Measurements from ENCODE around the gene LDHAL6A.
A peak's percentile ranks its signal among the peaks of the same experiment; 100 is the strongest.

LDHAL6A gene

GRCh38 chr11:18455686-18456372 is at the start of gene LDHAL6A:
Gene LDHAL6A (plus strand): TSS chr11:18455856. CDS start chr11:18456681, 825 bp downstream.
- H3K27ac ChIP-seq: peak within 1 kb of the TSS; percentile 25; the same call in 1 of the 2 replicates

DNA sequence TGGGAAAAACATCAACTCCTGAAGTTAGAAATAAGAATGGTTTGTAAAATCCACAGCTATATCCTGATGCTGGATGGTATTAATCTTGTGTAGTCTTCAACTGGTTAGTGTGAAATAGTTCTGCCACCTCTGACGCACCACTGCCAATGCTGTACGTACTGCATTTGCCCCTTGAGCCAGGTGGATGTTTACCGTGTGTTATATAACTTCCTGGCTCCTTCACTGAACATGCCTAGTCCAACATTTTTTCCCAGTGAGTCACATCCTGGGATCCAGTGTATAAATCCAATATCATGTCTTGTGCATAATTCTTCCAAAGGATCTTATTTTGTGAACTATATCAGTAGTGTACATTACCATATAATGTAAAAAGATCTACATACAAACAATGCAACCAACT is 48.3 kb upstream of the LDHAL6A start:
- peak overlapping the region; percentile 9; the same call in 1 of the 2 replicates for H3K27ac ChIP-seq

More at GRCh38 chr11:18455686-18456372, at the start of gene LDHAL6A:
- no peak for TF ChIP-seq CTCF (conservative IDR thresholded peaks at IDR 0.05)

GRCh38 chr11:18408558-18409291 is 46.9 kb upstream of the LDHAL6A start:
- TF ChIP-seq CTCF (conservative IDR thresholded peaks at IDR 0.05): no peak
- H3K27ac ChIP-seq: no peak overlapping the region

- TF ChIP-seq CTCF (conservative IDR thresholded peaks at IDR 0.05): no peak
- no peak overlapping the region for H3K27ac ChIP-seq
Measured at GRCh38 chr11:18416459-18416858, 39.2 kb upstream of the LDHAL6A start.

DNA sequence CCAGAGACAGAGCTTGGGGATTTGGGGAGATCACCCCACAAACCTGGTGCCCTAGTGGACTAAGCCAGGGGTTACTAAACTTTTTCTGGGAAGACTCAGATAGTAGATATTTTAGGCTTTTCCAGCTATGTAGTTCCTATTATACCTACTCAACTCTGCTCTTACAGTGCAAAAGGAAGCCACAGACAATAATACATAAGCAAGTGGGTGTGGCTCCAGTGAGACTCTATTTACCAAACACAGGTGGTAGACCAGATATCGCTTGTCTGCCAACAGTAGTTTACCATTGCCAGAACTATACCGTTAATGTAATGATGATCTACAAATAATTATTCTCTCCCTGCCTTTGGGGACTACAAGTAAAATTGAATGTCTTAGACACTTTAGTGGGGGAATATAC is 36.6 kb upstream of the LDHAL6A start:
- no peak for TF ChIP-seq CTCF (conservative IDR thresholded peaks at IDR 0.05)
- H3K27ac ChIP-seq: no peak overlapping the region

DNA sequence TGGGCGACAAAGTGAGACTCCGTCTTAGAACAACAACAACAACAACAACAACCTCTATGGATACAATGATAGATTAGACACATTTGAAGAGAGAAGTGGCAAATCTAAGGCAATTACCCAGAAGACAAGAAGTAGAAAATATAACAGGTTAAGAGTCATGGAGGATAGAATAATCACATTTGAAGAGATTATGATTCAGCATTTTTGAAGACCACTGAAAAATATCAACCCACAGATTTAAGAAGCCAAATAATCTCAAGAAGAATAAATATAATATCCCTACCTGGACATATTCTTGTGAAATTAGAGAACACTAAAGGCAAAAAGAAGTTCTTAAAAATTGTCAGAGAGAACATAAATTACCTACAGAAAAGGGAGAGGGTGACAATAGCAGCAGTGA is 35.6 kb upstream of the LDHAL6A start:
- TF ChIP-seq CTCF (conservative IDR thresholded peaks at IDR 0.05): no peak
- H3K27ac ChIP-seq: no peak overlapping the region

DNA sequence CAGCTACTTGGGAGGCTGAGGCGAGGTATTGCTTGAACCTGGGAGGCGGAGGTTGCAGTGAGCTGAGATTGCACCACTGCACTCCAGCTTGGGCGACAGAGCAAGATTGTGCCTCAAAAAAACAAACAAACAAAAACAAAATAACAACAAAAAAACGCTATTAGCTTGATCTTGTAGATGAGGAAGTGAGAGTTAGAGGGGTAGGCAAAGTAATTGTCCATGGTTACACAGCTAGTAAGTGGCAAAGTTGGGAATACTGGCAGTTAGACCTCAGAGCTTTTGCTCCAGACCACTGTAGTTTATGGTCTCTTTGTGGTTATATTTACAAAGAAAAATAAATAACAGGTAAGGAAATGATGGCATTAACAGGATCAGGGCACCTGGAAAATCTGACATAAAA is 28.4 kb upstream of the LDHAL6A start:
- no peak for TF ChIP-seq CTCF (conservative IDR thresholded peaks at IDR 0.05)
- no peak overlapping the region for H3K27ac ChIP-seq

- no peak overlapping the region for H3K27ac ChIP-seq
- no peak for TF ChIP-seq CTCF (conservative IDR thresholded peaks at IDR 0.05)
Measured at GRCh38 chr11:18429332-18429731, 26.3 kb upstream of the LDHAL6A start.
